Peyer's patch (tissue), 4 donors: Measurements from ENCODE around the gene GIGYF2. TPM values are rescaled to one million over a fixed set of nuclear protein-coding genes. Genes with fewer than 3 reads are reported as not detected.
A peak's percentile ranks its signal among the peaks of the same experiment; 100 is the strongest.

ENCODE experiments used
- DNase-seq, 3 donors: peaks; one replicate each; pipeline ENCODE4 v3.0.0-alpha.2; 2017 to 2019
- H3K27ac ChIP-seq, 4 donors: fragments of 200-600 bp; sonication (generic); one replicate each; pipeline ENCODE4 v1.5.1; 2016 to 2019
- H3K27me3 ChIP-seq, 2 donors: fragments of 200-600 bp; sonication (generic); one replicate each; pipeline ENCODE4 v1.5.1; 2019
- H3K36me3 ChIP-seq, 3 donors: fragments of 200-600 bp; sonication (generic); one replicate each; pipeline ENCODE4 v1.5.1; 2016 to 2019
- H3K4me1 ChIP-seq, 4 donors: fragments of 200-600 bp; sonication (generic); one replicate each; pipeline ENCODE4 v1.5.1; 2016 to 2019
- H3K4me3 ChIP-seq, 4 donors: fragments of 200-600 bp; sonication (generic); 1 replicate in 3 of 4; 2 replicates in 1 of 4; pipeline ENCODE4 v1.5.1; 2016 to 2019; ENCODE audit warnings: mild to moderate bottlenecking in 1 of 4
- H3K9me3 ChIP-seq, 4 donors: fragments of 200-600 bp; sonication (generic); one replicate each; pipeline ENCODE4 v1.5.1; 2016 to 2019; ENCODE audit warnings: mild to moderate bottlenecking in 1 of 4
- CTCF ChIP-seq, 6 experiments: fragments of 450-650 bp in 4 of 6; fragments of 200-600 bp in 2 of 6; sonication (generic) in 1 of 6; IDR thresholded peaks; one replicate each; pipeline ENCODE4 v1.5.1; 2017 to 2019; ENCODE audit warnings: antibody characterized with exemption in 6 of 6, mild to moderate bottlenecking in 3 of 6, moderate library complexity in 1 of 6
- POLR2A ChIP-seq, 2 donors: fragments of 450-650 bp; IDR thresholded peaks; one replicate each; pipeline ENCODE4 v1.5.1; 2017; ENCODE audit warnings: antibody characterized with exemption in 2 of 2, mild to moderate bottlenecking in 2 of 2, moderate library complexity in 2 of 2
- total RNA-seq, 4 donors: library from RNA; depleted of rRNA; stranded (reverse); fragments of >200 nt; gene quantifications; one replicate each; pipeline ENCODE4 v1.1.0, GENCODE V29; 2016

GIGYF2 gene
- total RNA-seq, 4 donors from 2014 or later, result 82.5 to 126 (median 90.1) TPM

- H3K4me3 ChIP-seq, result no peak overlapping the region
- H3K9me3 ChIP-seq, result no peaks in the 10 kb centered on the region
- H3K27me3 ChIP-seq, result no peaks in the 10 kb centered on the region
- H3K27ac ChIP-seq, result no peak overlapping the region
- DNase-seq, result no peak
- TF ChIP-seq CTCF (IDR thresholded peaks at IDR 0.05), result no peak
- TF ChIP-seq POLR2A (IDR thresholded peaks at IDR 0.05), result no peak
- peaks cover 0 to 39% (median 0%) of the 10 kb centered on the region in 3 donors for H3K36me3 ChIP-seq
- no peaks in the 10 kb centered on the region for H3K4me1 ChIP-seq
Measured at GRCh38 chr2:232885264-232885961, 188.3 kb downstream of the GIGYF2 start.

GRCh38 chr2:232886176-232886575 is 189.0 kb downstream of the GIGYF2 start:
- no peaks in the 10 kb centered on the region for H3K4me1 ChIP-seq
- no peak for TF ChIP-seq POLR2A (IDR thresholded peaks at IDR 0.05)
- no peak for TF ChIP-seq CTCF (IDR thresholded peaks at IDR 0.05)
- DNase-seq, result no peak

GRCh38 chr2:232886632-232887031 is 189.5 kb downstream of the GIGYF2 start:
- H3K27ac ChIP-seq, result no peak overlapping the region
- no peak for DNase-seq
- H3K4me3 ChIP-seq, result no peak overlapping the region
- H3K4me1 ChIP-seq, result no peaks in the 10 kb centered on the region
- H3K27me3 ChIP-seq, result no peaks in the 10 kb centered on the region
- H3K36me3 ChIP-seq, result peaks cover 0 to 42% (median 0%) of the 10 kb centered on the region in 3 donors
- TF ChIP-seq POLR2A (IDR thresholded peaks at IDR 0.05) (no peak), CTCF (IDR thresholded peaks at IDR 0.05) (no peak)
- no peaks in the 10 kb centered on the region for H3K9me3 ChIP-seq

More at GRCh38 chr2:232886176-232886575, 189.0 kb downstream of the GIGYF2 start:
- no peaks in the 10 kb centered on the region for H3K9me3 ChIP-seq
- H3K4me3 ChIP-seq, result no peak overlapping the region
- peaks cover 0 to 42% (median 0%) of the 10 kb centered on the region in 3 donors for H3K36me3 ChIP-seq
- no peak overlapping the region for H3K27ac ChIP-seq
- no peaks in the 10 kb centered on the region for H3K27me3 ChIP-seq

GRCh38 chr2:232887171-232887850 is 190.2 kb downstream of the GIGYF2 start:
- H3K4me3 ChIP-seq, result no peak overlapping the region
- H3K4me1 ChIP-seq, result no peaks in the 10 kb centered on the region
- TF ChIP-seq CTCF (IDR thresholded peaks at IDR 0.05) (no peak), POLR2A (IDR thresholded peaks at IDR 0.05) (no peak)
- no peaks in the 10 kb centered on the region for H3K9me3 ChIP-seq
- peaks cover 0 to 40% (median 0%) of the 10 kb centered on the region in 3 donors for H3K36me3 ChIP-seq
- no peaks in the 10 kb centered on the region for H3K27me3 ChIP-seq
- no peak overlapping the region for H3K27ac ChIP-seq
- DNase-seq, result peak in 1 of 3 donors; percentile 39

GRCh38 chr2:232888099-232888836 is 191.1 kb downstream of the GIGYF2 start:
- Histone ChIP-seq H3K4me3 (no peak overlapping the region), H3K27me3 (no peaks in the 10 kb centered on the region), H3K27ac (no peak overlapping the region), H3K4me1 (no peaks in the 10 kb centered on the region), H3K9me3 (no peaks in the 10 kb centered on the region), H3K36me3 (peaks cover 0 to 44% (median 0%) of the 10 kb centered on the region in 3 donors)
- no peak for TF ChIP-seq POLR2A (IDR thresholded peaks at IDR 0.05)
- no peak for TF ChIP-seq CTCF (IDR thresholded peaks at IDR 0.05)
- peak in 1 of 3 donors; percentile 26 for DNase-seq
